Motor neuron (in vitro differentiated cells): ENCODE results near the gene PPP1R3F. TPM values are rescaled to one million over a fixed set of nuclear protein-coding genes. Genes with fewer than 3 reads are reported as not detected.

ENCODE experiments used
- ATAC-seq, 8 experiments: fragments of 200-7000 bp; cut with Tn5 transposase; replicated peaks in 6 of 8; 2 replicates each; pipeline ENCODE4 v1.8.0; 2021; ENCODE audit warnings: mild to moderate bottlenecking in 8 of 8, moderate library complexity in 8 of 8
- H3K27ac ChIP-seq, 2 donors: fragments of 250-450 bp; sonication (Bioruptor Pico); 2 replicates each; pipeline ENCODE4 v1.9.0; 2021; ENCODE audit warnings: antibody characterized with exemption in 2 of 2, mild to moderate bottlenecking in 2 of 2, moderate library complexity in 1 of 2
- H3K4me1 ChIP-seq, 2 donors: fragments of 250-450 bp; sonication (Bioruptor Pico); replicated peaks in 1 of 2; 2 replicates each; pipeline ENCODE4 v1.6.1; 2021; ENCODE audit warnings: antibody characterized with exemption in 2 of 2, mild to moderate bottlenecking in 2 of 2, moderate library complexity in 1 of 2
- H3K4me3 ChIP-seq, 5 donors: fragments of 250-450 bp; sonication (Bioruptor Pico); 2 replicates each; pipeline ENCODE4 v1.9.0; 2021; ENCODE audit warnings: antibody characterized with exemption in 5 of 5, mild to moderate bottlenecking in 5 of 5, moderate library complexity in 4 of 5
- WGBS, 10 experiments: fragments of 450-650 bp; shearing (Covaris generic); methylation state at CpG; one replicate each; pipeline ENCODE4 v1.0.0; 2022; 5-methylcytosine and 5-hydroxymethylcytosine counted together
- in situ Hi-C, 9 experiments: fragments of 400-800 bp; cut with MboI; loops; one replicate each; pipeline ENCODE4 v1.15.0; 2021; ENCODE audit warnings: low sequenced_read_pairs in 9 of 9, low pct_unique_long_range_greater_than_20kb in 2 of 9; ENCODE audit not compliant: unreplicated experiment in 9 of 9
- total RNA-seq, 8 experiments: library from RNA; unstranded; fragments of 300-600 nt; gene quantifications; 2 replicates each; pipeline versions ENCODE4 v1.2.3 to v1.2.4, GENCODE V29; 2022

The PPP1R3F gene, protein sequence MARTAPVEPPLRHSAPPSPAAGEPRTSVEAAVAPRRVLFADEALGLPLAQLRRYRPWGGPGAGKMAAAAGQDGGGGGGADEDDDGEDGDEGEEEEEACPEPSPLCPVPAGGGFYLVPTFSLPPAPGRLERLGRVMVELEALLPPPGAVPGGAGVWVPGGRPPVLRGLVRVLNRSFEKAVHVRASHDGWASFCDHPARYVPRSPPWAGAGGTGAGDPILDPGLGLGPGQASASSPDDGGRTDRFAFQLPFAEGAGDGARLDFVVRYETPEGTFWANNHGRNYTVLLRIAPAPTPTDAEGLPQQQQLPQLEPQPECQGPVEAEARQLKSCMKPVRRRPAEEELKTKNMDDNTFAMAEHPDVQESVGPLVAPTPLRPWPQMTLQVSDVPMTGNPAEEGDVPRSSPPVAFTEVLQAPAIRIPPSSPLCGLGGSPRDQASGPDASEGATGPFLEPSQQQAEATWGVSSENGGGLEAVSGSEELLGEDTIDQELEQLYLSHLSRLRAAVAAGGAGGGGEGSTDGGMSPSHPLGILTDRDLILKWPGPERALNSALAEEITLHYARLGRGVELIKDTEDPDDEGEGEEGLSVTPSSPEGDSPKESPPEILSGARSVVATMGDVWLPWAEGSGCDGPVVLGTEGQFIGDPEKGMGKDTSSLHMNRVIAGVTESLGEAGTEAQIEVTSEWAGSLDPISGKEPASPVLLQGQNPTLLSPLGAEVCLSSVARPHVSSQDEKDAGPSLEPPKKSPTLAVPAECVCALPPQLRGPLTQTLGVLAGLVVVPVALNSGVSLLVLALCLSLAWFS
- total RNA-seq: 10 to 100 TPM in 5 of 8 experiments, 1 to 10 TPM in 3; 3.8 to 16.1 (median 11.2) TPM

DNA sequence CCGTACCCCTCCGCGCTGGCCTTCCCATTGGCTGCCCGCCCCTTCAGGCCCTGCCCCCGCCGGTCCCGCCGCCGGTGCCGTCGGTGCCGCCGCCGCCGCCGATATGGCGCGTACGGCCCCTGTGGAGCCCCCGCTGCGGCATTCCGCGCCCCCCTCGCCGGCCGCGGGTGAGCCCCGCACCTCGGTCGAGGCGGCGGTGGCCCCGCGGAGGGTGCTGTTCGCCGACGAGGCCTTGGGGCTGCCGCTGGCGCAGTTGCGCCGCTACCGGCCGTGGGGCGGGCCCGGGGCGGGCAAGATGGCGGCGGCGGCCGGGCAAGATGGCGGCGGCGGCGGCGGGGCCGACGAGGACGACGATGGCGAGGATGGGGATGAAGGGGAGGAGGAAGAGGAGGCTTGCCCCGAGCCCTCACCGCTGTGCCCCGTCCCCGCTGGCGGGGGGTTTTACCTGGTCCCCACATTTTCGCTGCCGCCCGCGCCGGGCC lies at the start of gene PPP1R3F:
TSS of gene PPP1R3F (plus strand) at position 27 of the 482 bp plus-strand sequence. CDS start at position 104, 77 bp downstream.
- ATAC-seq: peak; percentile 1 to 6 (median 2)

DNA sequence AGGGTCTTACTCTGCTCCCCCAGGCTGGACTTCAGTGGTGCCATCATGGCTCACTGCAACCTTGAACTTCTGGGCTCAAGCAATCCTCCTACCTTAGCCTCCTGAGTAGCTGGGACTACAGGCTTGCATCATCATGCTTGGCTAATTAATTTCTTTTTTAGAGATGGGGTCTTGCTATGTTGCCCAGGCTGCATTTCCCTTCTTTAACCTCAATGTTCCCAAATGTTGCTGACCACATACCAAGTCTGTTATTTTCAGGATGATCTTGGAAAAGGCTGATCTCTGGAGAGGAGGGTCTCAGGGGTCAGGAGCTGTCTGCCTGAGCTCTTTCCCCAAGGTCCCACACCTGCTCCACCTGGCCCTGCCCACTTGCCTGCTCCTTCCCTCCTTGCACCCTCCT lies 49.5 kb upstream of the PPP1R3F start:
- Histone ChIP-seq H3K27ac (no peak overlapping the region), H3K4me3 (no peak overlapping the region), H3K4me1 (no peaks in the 10 kb centered on the region)
- in situ Hi-C loops: no loop called here
- no peak for ATAC-seq

More for the DNA sequence above, at the start of gene PPP1R3F:
- peak within 1 kb of the TSS; percentile 52 to 93 (median 75) for H3K4me3 ChIP-seq
- no CpG with 5 or more reads among the region's 70 CpGs for WGBS, 10 experiments
- H3K4me1 ChIP-seq: peaks cover 21 to 25% of the 10 kb centered on the region in 2 donors
- H3K27ac ChIP-seq: peak within 1 kb of the TSS; percentile 99
- in situ Hi-C loops: no loop called here

DNA sequence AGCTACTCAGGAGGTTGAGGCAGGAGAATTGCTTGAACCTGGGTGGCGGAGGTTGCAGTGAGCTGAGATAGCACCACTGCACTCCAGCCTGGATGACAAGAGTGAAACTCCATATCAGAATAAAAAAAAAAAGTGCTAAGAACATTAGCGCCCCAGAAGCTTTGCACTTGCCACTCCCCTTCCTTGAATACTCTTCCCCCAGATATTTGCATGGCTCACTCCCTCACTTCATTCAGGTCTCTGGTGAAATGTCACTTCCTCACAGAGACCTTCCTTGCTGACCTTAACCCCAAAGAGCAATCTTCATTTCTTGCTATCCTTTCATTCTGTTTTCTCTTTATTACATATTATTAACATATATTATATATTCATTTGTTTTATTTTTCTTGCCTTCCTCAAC lies 47.7 kb upstream of the PPP1R3F start:
- Histone ChIP-seq H3K4me3 (no peak overlapping the region), H3K27ac (no peak overlapping the region), H3K4me1 (no peaks in the 10 kb centered on the region)
- 0 to 80% (median 17%) methylated on average over 1 of the region's 2 CpGs; no CpG with 5 or more reads in 7 of the 10 experiments for WGBS, 10 experiments
- in situ Hi-C loops: no loop called here
- no peak for ATAC-seq

DNA sequence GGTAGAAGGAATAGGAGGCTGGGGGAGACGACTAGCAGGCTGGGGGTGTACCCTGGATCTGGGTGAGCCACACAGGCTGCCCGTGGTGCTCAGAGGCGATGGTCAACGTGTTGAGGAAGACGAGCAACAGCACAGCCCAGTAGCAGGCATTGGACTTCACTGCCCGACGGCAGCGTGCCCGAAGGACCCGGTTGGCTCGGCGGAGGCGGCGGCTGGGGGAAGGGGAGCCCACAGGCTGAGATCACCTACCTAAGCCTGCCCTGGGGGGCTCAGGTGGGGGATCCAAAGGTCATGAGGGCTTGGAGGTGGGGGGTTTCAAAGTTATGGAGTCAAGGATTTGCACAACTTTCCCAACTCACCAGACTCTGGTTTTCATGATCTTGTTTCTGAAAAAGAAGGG lies 43.7 kb upstream of the PPP1R3F start:
- in situ Hi-C loops: no loop called here
- Histone ChIP-seq H3K4me3 (no peak overlapping the region), H3K4me1 (no peaks in the 10 kb centered on the region), H3K27ac (no peak overlapping the region)
- WGBS, 10 experiments: no CpG with 5 or more reads among the region's 14 CpGs
- ATAC-seq: no peak

DNA sequence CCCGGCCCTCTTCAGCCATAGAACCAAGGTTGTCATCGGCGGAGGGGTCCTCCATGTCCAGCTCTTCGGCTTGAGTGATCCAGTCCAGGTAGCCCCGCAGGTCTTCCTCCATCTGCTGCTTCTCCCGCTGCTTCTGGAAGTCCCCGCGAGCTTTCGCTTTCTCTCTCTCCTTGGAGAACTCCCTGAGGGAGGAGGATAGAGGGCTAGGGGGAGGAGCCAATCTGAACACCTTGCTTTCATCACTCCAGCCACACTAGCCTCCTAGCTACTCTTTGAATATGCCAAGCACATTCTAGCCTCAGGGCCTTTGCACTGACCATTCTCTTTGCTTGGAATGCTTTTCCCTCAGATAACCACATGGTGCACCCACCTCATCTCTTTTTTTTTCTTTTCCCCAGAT lies 42.6 kb upstream of the PPP1R3F start:
- Histone ChIP-seq H3K27ac (no peak overlapping the region), H3K4me3 (no peak overlapping the region), H3K4me1 (no peaks in the 10 kb centered on the region)
- WGBS, 10 experiments: 82% methylated on average over 6 of the region's 9 CpGs; no CpG with 5 or more reads in 9 of the 10 experiments
- no peak for ATAC-seq
- in situ Hi-C loops: no loop called here

DNA sequence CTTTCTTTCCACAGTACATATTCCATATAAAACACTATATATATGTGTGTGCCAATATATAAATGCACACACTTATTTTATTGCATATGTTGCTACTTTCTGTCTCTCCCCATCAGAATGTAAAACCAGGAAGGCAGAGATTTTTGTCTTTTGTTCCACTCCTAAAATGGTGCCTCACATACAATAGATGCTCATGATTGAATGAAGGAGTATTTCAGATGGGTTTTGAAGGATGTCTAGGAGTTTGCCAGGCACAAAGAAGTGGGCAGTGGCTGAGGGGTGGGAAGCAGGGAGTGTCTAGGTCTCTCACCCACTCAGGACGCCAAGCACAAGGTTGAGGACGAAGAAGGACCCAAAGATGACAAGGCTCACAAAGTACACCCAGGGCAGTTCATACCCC lies 41.9 kb upstream of the PPP1R3F start:
- no peak overlapping the region for H3K4me3 ChIP-seq
- H3K4me1 ChIP-seq: no peaks in the 10 kb centered on the region
- no peak overlapping the region for H3K27ac ChIP-seq
- in situ Hi-C loops: no loop called here
- no peak for ATAC-seq
- 58% methylated on average over 2 of the region's 2 CpGs; no CpG with 5 or more reads in 9 of the 10 experiments for WGBS, 10 experiments

DNA sequence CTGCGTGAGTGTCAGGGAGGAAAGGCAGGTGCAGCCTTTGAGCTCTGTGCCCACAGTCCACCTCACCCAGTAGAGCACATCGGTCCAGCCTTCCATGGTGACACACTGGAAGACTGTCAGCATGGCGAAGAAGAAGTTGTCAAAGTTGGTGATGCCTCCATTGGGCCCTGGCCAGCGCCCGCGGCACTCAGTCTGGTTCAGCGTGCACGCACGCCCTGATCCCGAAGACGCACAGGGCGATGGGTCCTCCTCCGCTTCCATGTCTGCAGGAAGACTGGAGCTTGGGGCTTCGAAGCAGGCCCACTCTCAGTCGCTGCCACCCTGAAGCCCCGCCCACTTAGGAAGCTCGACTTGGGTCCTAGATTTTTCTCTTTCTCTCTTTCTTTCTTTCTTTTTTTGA lies 41.4 kb upstream of the PPP1R3F start:
- in situ Hi-C loops: no loop called here
- ATAC-seq: no peak
- 65% methylated on average over 2 of the region's 17 CpGs; no CpG with 5 or more reads in 9 of the 10 experiments for WGBS, 10 experiments

DNA sequence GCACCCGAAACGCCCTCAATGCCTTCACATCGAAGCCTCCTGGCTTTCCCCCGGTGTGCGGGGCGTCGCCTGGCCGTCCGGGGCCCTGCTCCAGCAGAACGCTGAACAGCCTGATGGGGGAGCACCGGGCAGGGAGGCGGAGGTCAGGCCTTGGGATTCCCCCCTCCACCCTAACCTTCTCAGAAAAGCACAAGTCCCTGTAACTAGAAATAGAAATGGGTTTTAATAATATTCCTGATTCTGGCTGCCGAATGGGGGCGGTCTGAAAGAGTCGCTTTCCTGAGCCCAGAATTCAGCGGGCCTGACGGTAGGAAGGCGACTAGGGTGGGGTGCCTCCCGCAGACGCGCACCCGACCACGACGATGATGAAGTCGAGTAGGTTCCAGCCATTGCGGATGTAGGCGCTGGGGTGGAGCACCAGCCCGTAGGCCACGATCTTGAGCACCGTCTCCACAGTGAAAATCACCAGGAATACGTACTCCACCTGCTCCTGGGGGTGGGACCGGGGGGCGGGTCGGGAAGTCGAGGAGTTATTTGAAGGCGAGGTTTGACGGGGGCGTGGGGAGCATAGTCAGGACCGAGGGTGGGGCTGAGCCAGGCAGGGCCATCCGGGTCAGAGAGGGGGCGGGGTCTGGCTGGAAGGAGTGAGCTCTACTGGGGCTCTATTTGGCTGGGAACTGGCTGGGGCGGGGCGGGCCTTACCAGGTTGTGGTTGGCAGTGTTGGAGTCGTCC lies 38.9 kb upstream of the PPP1R3F start:
- in situ Hi-C loops: no loop called here
- 56% methylated on average over 9 of the region's 44 CpGs; no CpG with 5 or more reads in 9 of the 10 experiments for WGBS, 10 experiments

More for the DNA sequence above, 41.4 kb upstream of the PPP1R3F start:
- Histone ChIP-seq H3K4me3 (no peak overlapping the region), H3K4me1 (no peaks in the 10 kb centered on the region), H3K27ac (no peak overlapping the region)

DNA sequence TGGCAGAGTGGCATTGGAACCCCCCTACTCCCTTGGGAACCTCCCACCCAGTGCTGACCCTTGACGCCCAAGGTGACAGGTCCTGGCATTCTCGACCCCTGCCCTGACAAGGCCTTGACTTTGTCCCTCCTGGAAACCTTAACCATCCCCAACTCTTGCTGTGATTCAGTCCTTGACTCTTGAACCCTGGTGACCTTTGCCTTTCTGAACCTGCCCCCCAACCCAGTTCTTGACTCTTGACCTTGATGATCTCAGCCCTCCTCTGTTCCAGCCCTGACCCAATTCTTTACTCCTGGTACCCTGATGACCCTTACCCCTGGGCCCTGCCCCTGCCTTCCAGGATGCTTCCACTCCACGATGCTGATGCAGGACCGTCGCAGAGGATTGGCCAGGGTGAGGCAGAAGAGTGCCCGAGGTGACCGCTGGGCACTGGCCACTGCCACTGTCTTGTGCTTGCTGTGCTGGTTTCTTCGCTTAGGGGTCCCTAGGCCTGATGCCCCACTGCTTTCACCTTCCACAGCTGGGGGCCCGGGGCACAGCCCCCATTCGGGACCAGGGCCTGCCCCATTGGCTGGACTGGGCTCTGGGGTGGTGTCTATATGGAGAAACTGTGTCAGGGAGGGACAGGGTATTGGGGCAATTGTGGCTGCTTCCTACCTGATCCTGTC lies 38.1 kb upstream of the PPP1R3F start:
- Histone ChIP-seq H3K4me3 (no peak overlapping the region), H3K4me1 (peaks cover 0 to 4% of the 10 kb centered on the region in 2 donors), H3K27ac (no peak overlapping the region)
- no peak for ATAC-seq
- in situ Hi-C loops: no loop called here
- WGBS, 10 experiments: 29 to 83% methylated on average over 1 to 6 of the region's 10 CpGs; no CpG with 5 or more reads in 8 of the 10 experiments

More for the DNA sequence above, 38.9 kb upstream of the PPP1R3F start:
- ATAC-seq: peak in 5 of 8 experiments; percentile 30 to 80 (median 52)
- Histone ChIP-seq H3K4me1 (no peaks in the 10 kb centered on the region), H3K4me3 (no peak overlapping the region), H3K27ac (no peak overlapping the region)

DNA sequence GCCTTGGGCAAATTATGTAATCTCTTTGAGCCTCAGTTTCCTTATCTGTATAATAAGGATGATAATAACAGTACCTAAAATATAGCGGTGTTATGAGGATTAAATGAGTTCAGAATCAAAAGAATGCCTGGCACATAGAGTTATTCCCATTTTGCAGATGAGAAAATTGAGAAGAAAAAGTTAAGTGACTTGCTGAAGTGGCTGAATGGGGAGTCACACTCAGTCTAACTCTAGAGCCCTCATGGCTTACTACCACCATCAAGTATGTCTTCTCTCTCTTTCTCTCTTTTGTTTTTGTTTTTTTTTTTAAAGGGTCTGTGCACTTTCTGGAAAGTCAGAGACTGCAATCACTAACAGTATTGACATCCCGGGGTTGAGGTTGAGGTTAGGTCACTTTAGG lies 37.1 kb upstream of the PPP1R3F start:
- no peak for ATAC-seq
- Histone ChIP-seq H3K4me3 (no peak overlapping the region), H3K4me1 (peaks cover 0 to 4% of the 10 kb centered on the region in 2 donors), H3K27ac (no peak overlapping the region)
- WGBS, 10 experiments: 18 to 100% (median 82%) methylated on average over 1 to 2 of the region's 2 CpGs; no CpG with 5 or more reads in 4 of the 10 experiments
- in situ Hi-C loops: no loop called here

DNA sequence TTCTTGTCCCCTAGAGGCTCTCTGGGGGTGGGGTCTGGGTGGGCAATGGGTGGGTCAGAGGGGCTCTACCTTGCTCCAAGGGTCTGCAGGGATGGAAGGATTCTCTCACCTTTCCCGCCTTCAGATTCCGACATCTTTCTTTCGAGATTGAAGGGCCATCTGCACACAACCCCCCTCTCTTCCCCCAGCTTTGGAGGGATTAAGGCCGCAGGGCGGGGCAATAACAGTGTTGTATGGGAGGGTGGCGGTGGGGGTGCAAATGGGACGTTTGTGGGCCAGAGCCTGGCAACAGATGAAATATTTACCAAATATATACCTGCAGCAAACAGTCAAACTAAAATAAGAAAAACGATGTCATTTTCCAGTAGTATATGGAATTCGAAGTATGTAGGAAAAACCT lies 36.4 kb upstream of the PPP1R3F start, which contains the start of gene CACNA1F:
TSS of gene CACNA1F (minus strand) at position 165 of the 400 bp plus-strand sequence. CDS start at position 134, 31 bp downstream.
- WGBS, 10 experiments: 50 to 55% methylated on average over 1 to 2 of the region's 9 CpGs; no CpG with 5 or more reads in 8 of the 10 experiments
- Histone ChIP-seq H3K27ac (no peak within 1 kb of the TSS), H3K4me3 (no peak within 1 kb of the TSS), H3K4me1 (peaks cover 0 to 4% of the 10 kb centered on the region in 2 donors)
- in situ Hi-C loops: no loop called here
- no peak for ATAC-seq

DNA sequence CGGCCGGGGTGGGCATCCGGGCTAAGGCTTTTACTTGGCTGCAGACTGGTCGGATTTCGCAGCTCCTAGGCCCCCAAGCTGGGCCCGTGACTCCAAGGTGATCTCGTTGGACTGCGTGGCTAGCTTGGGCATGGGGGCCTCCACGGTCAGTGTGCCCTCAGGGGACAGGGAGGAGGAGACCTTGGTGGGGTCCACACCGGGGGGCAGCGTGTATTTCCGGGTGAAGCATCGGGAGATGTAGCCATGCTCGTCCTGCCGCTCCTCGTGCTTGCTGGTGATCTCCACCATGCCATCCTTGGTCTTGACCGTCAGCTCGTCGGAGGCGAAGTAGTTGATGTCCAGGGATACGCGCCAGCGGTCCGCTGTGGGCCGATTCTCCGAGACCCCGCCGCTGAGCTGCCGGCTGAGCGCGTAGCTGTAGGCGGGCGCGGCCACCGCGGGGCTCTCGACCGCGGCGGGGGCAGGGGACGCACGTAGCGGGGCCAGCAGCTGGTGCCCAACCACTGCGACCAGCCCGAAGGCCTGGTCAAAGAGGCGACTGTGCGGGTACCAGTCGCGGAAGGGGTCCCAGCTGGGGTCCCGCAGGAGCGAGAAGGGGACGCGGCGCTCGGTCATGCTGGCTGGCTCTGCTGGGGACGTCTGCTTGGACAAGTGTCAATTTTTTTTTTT lies 35.6 kb upstream of the PPP1R3F start:
- H3K4me3 ChIP-seq: no peak overlapping the region

More for the DNA sequence above, 35.6 kb upstream of the PPP1R3F start:
- in situ Hi-C loops: no loop called here
- Histone ChIP-seq H3K4me1 (peaks cover 0 to 4% of the 10 kb centered on the region in 2 donors), H3K27ac (no peak overlapping the region)
- ATAC-seq: no peak
- WGBS, 10 experiments: no CpG with 5 or more reads among the region's 56 CpGs
